ENCODE measurements around the gene ZNF345.

ZNF345 gene

DNA sequence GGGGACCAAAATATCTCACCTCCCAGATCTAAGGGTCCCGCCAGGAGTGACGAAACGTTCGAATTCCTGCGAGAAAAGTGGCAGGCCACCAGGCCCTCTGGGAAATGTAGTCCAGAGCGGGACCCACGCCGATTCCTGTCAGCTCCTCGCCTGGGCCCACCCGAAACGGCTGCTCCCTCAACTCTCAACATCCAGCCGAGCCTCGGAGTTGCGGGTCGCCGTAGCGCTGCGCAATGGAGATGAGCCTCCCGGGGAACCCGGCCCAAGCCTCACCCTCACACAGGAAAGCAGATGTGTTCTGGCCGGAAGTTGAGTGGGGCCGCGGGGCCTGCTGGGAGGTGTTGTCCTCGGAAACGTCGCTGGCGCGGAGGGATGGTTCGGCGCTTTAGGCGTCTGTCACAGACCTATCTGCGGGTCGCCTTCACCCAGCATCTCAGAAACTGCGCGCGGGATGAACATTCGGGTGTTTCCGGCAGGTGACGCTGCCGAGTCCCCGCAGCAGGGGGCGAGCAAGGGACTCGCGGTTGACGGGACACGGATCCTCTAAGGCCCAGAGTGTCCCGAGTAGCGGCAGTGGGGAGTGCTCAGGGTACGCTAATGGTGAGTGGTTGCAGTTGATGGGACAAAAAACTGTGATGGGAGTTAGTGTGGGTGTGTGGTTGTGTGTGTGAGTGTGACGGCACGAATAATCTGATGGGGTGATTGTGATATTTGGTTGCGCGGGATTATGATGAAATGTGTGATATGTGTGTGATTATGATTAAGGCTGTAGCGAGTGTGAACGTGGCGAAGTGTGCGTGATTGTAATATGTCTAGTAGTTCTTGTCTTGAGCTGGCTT is 65.5 kb downstream of the ZNF345 start, which contains the start of the genes ZNF568 and ZNF829:
Gene ZNF568 (plus strand): TSS at position 341 of the 839 bp plus-strand sequence. CDS start 6,439 bp downstream, outside the sequence.
Gene ZNF829 (minus strand): TSS at position 300 of the 839 bp plus-strand sequence. CDS start 1,124 bp downstream, outside the sequence.
- FAIRE-seq (peak; percentile 88), DNase-seq (ENCODE audit: insufficient read length, low spot score) (peak; percentile 76)

DNA sequence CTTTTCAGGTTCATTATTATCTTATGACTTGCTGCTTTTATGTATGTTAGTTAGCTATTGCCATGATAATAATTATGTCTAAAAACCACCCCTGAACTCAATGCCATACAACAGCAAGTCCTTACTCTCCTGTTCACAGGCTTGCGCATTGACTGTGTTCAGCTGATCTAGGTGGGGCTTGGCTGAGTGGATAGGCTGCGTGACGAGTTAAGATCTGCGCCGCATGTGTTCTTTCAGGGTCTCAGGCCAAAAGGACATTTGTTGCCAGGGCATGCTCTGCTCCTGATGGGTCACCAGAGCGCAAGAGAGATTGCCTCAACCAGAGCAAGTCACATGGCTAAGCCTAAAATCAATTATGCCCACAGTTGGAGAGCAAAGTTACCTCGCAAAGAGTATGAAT is 66.3 kb downstream of the ZNF345 start:
- FAIRE-seq: no peak

GRCh38 chr19:36918090-36918489 is 67.4 kb downstream of the ZNF345 start:
- no peak for FAIRE-seq
- DNase-seq (ENCODE audit: insufficient read length, low spot score): no peak

More for the DNA sequence above, 66.3 kb downstream of the ZNF345 start:
- no peak for DNase-seq (ENCODE audit: insufficient read length, low spot score)
